ENCODE data around the gene C16orf74. TPM values are rescaled to one million over a fixed set of nuclear protein-coding genes. Genes with fewer than 3 reads are reported as not detected.

Gene C16orf74
- total and polyA plus RNA-seq, 2 experiments from 2014 or later, result 3.8 to 7.0 TPM

DNA sequence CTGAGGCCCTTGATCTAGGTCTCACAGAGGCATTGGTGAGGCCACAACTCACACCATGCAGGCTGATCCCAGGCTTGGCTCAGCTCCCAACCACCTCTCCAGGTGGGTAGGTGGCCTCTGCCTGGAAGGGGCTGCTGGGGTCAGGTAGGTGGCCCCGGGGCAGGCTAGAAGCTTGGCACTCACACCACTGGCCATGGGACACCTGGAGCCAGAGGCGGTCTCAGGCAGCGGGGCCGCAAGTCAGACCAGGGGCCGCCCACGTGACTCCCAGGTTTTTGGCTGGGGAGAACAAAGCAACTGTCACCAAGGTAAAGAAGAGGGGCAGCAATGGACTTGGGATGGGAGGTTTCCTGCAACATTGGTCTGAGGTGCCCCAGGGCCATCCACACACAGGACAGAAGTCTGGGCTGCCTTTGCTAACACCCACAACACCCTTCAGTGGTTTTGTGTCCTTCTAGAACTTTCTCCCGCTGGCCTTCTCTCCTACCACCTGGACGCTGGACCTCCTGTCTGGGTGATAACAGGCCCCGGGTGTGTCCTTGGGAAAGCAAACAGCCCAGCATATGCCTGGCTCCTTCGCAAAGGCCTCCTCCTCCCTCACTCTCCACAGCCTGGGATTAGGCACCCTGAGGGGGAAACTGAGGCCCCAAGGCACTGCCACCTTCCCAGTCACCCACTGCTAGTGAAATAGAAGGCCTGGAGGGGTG is 16.4 kb downstream of the C16orf74 start:
- DNase-seq, result no peak
- Histone ChIP-seq H3K79me2 (ENCODE audit: insufficient read depth) (no peaks in the 10 kb centered on the region), H3K4me3 (no peak overlapping the region), H3K27ac (no peak overlapping the region), H3K9me3 (ENCODE audit: low read depth) (no peaks in the 10 kb centered on the region), H3K9me2 (ENCODE audit: insufficient read depth) (no peaks in the 10 kb centered on the region), H3K27me3 (replicated peaks; ENCODE audit: insufficient read depth) (no peaks in the 10 kb centered on the region), H2AFZ (no peak overlapping the region), H3K4me2 (ENCODE audit: unreplicated experiment) (no peak overlapping the region), H3K9ac (no peak overlapping the region), H3K4me1 (ENCODE audit: insufficient read depth) (no peaks in the 10 kb centered on the region), H3K36me3 (ENCODE audit: low read depth) (no peaks in the 10 kb centered on the region), H3F3A (ENCODE audit: insufficient read depth) (no peaks in the 10 kb centered on the region), H4K20me1 (ENCODE audit: insufficient read depth) (no peaks in the 10 kb centered on the region)
- TF ChIP-seq EZH2 (IDR thresholded peaks at IDR 0.05; ENCODE audit: insufficient read depth, poor library complexity, severe bottlenecking), result no peak
- no peak for TF ChIP-seq EZH2phosphoT487 (IDR thresholded peaks at IDR 0.05; ENCODE audit: insufficient read depth, low read depth)
- 73 to 86% methylated on average over 8 to 10 of the region's 10 CpGs for WGBS, 2 experiments (ENCODE audit: low coverage in 1 of 2, low lambda C conversion rate in 2 of 2, missing lambda C conversion rate in 2 of 2)
- in situ Hi-C loops (cut with MboI), result no loop called here

DNA sequence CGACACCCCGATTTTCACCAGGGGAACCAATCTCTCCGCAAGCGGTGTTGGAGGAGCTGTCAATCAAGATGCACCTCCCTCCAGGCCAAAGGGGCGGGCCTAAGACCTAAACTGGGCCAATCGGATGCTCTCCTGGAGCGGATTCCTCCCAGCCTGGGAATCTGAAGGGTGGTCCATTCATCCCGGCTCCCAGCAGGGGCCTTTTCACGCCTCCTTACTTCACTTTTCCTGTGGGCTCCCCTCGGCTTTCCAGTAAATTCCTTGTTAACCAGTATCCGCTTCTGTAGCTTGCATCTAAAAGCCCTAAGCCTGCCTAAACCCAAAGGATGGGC is 17.1 kb downstream of the C16orf74 start:
- no peak overlapping the region for H2AFZ ChIP-seq
- H3K9ac ChIP-seq, result no peak overlapping the region
- in situ Hi-C loops (cut with MboI), result no loop called here
- no peak overlapping the region for H3K4me3 ChIP-seq
- H4K20me1 ChIP-seq (ENCODE audit: insufficient read depth), result no peaks in the 10 kb centered on the region
- no peaks in the 10 kb centered on the region for H3K9me3 ChIP-seq (ENCODE audit: low read depth)
- DNase-seq, result no peak
- no peaks in the 10 kb centered on the region for H3K79me2 ChIP-seq (ENCODE audit: insufficient read depth)
- H3K4me1 ChIP-seq (ENCODE audit: insufficient read depth), result no peaks in the 10 kb centered on the region
- no peaks in the 10 kb centered on the region for H3F3A ChIP-seq (ENCODE audit: insufficient read depth)
- WGBS, 2 experiments (ENCODE audit: low coverage in 1 of 2, low lambda C conversion rate in 2 of 2, missing lambda C conversion rate in 2 of 2), result 89 to 91% methylated on average over 11 of the region's 11 CpGs
- no peaks in the 10 kb centered on the region for H3K9me2 ChIP-seq (ENCODE audit: insufficient read depth)
- H3K27ac ChIP-seq, result no peak overlapping the region
- H3K36me3 ChIP-seq (ENCODE audit: low read depth), result no peaks in the 10 kb centered on the region
- H3K27me3 ChIP-seq (replicated peaks; ENCODE audit: insufficient read depth), result no peaks in the 10 kb centered on the region
- H3K4me2 ChIP-seq (ENCODE audit: unreplicated experiment), result no peak overlapping the region
- TF ChIP-seq EZH2 (IDR thresholded peaks at IDR 0.05; ENCODE audit: insufficient read depth, poor library complexity, severe bottlenecking) (no peak), EZH2phosphoT487 (IDR thresholded peaks at IDR 0.05; ENCODE audit: insufficient read depth, low read depth) (no peak)

DNA sequence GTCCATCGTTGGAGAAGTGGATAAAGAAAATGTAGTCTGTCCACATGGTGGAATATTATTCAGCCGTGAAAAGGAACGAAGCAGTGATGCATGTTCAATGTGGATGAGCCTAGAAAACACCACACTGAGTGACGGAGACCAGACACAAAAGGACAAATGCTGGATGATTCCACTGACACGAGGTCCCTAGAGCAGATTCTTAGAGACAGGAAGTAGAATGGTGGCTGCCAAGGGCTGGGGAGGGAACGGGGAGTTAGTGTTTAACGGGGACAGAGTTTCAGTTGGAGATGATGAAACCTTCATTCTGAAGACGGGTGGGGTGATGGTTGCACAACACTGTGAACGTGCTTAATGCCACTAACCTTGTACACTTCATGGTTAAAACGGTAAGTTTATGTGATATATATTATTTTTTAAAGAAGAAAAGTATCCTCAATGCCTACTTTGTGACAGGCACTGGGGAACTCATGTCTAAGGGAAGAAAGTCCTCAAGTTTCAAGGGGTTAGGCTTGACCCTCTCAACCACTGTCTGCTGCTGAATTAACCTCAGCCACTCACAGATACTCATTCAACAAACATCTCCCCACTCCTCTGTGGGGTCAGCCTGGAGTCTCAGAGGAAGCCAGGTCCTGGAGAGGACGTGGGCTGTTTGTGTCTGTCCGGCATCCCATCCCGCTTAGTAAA is 17.6 kb downstream of the C16orf74 start:
- WGBS, 2 experiments (ENCODE audit: low coverage in 1 of 2, low lambda C conversion rate in 2 of 2, missing lambda C conversion rate in 2 of 2), result 70 to 71% methylated on average over 13 of the region's 13 CpGs
- Histone ChIP-seq H3K27me3 (replicated peaks; ENCODE audit: insufficient read depth) (no peaks in the 10 kb centered on the region), H3K27ac (no peak overlapping the region), H3K4me2 (ENCODE audit: unreplicated experiment) (no peak overlapping the region), H3F3A (ENCODE audit: insufficient read depth) (no peaks in the 10 kb centered on the region), H3K9ac (no peak overlapping the region), H3K79me2 (ENCODE audit: insufficient read depth) (no peaks in the 10 kb centered on the region), H3K4me3 (no peak overlapping the region), H3K4me1 (ENCODE audit: insufficient read depth) (no peaks in the 10 kb centered on the region), H3K9me3 (ENCODE audit: low read depth) (no peaks in the 10 kb centered on the region), H3K36me3 (ENCODE audit: low read depth) (no peaks in the 10 kb centered on the region), H2AFZ (no peak overlapping the region), H4K20me1 (ENCODE audit: insufficient read depth) (no peaks in the 10 kb centered on the region), H3K9me2 (ENCODE audit: insufficient read depth) (no peaks in the 10 kb centered on the region)
- peak; percentile 26 for DNase-seq
- TF ChIP-seq EZH2phosphoT487 (IDR thresholded peaks at IDR 0.05; ENCODE audit: insufficient read depth, low read depth), result no peak
- no peak for TF ChIP-seq EZH2 (IDR thresholded peaks at IDR 0.05; ENCODE audit: insufficient read depth, poor library complexity, severe bottlenecking)
- in situ Hi-C loops (cut with MboI), result no loop called here

DNA sequence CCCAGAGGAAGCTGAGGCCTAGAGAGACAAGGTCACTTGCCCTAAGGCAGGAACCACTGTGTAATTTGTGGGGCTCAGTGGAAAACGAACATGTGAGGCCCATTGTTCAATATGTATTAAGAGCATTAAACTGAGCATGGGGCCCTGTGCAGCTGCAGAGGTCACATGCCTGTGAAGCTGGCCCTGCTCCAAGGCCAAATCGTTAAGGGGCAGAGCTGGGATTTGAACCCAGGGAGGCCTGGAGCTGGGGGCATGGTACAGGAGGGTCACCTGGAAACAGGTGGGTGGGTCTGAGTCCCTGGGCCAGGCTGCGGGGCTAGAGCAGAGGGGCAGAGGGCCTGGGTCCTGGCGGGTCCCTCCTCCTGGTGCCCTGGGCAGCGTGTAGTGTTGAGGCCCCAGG is 19.7 kb downstream of the C16orf74 start:
- Histone ChIP-seq H3K9me2 (ENCODE audit: insufficient read depth) (no peaks in the 10 kb centered on the region), H3K4me1 (ENCODE audit: insufficient read depth) (no peaks in the 10 kb centered on the region), H3K4me2 (ENCODE audit: unreplicated experiment) (no peak overlapping the region), H3K27ac (no peak overlapping the region), H3K27me3 (replicated peaks; ENCODE audit: insufficient read depth) (no peaks in the 10 kb centered on the region), H3F3A (ENCODE audit: insufficient read depth) (no peaks in the 10 kb centered on the region), H3K9ac (no peak overlapping the region), H3K79me2 (ENCODE audit: insufficient read depth) (no peaks in the 10 kb centered on the region), H3K36me3 (ENCODE audit: low read depth) (no peaks in the 10 kb centered on the region), H4K20me1 (ENCODE audit: insufficient read depth) (no peaks in the 10 kb centered on the region), H2AFZ (no peak overlapping the region), H3K4me3 (no peak overlapping the region), H3K9me3 (ENCODE audit: low read depth) (no peaks in the 10 kb centered on the region)
- DNase-seq, result no peak
- in situ Hi-C loops (cut with MboI), result no loop called here
- WGBS, 2 experiments (ENCODE audit: low coverage in 1 of 2, low lambda C conversion rate in 2 of 2, missing lambda C conversion rate in 2 of 2), result 89 to 90% methylated on average over 5 of the region's 5 CpGs
- TF ChIP-seq EZH2 (IDR thresholded peaks at IDR 0.05; ENCODE audit: insufficient read depth, poor library complexity, severe bottlenecking), result no peak
- TF ChIP-seq EZH2phosphoT487 (IDR thresholded peaks at IDR 0.05; ENCODE audit: insufficient read depth, low read depth), result no peak

All from GM23248 (cell line).